Activated CD8-positive, alpha-beta memory T cell treated with anti-CD3 and anti-CD28 coated beads for 48 hours (primary cell): ENCODE results near the gene RNF187.
A peak's percentile ranks its signal among the peaks of the same experiment; 100 is the strongest.

Experiments
- DNase-seq, 3 experiments: peaks; one replicate each; pipeline ENCODE4 v3.0.0-alpha.2; 2020; ENCODE audit warnings: low read depth in 2 of 3, low spot score in 2 of 3

Gene RNF187

DNA sequence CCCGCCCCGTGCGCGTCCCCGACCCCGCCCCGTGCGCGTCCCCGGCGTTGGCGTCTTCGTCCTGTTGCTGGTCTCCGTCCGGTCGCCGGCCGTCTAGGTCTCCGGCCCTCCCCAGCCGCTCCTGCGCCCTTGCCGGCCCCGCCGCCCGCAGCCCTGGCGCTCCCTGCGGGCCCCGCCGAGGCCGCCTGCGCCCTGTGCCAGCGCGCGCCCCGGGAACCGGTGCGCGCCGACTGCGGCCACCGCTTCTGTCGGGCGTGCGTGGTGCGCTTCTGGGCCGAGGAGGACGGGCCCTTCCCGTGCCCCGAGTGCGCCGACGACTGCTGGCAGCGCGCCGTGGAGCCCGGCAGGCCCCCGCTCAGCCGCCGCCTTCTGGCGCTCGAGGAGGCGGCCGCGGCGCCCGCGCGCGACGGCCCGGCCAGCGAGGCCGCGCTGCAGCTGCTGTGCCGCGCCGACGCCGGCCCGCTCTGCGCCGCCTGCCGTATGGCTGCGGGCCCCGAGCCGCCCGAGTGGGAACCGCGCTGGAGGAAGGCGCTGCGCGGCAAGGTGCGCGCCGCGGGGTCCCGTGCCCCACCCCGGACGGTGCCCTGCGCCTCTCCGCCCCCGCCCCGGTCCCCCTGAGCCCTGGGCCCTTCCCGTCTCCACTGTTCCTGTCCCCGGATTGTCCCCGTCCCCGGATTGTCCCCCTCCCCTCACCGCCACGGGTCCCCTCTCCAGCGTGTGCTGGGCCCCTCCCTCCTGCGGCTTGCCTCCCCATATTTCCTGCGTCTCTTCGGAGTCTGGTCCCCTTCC, at the start of gene RNF187:
Gene RNF187, plus strand, starts transcription at position 47 of the 789 bp plus-strand sequence.
- peak in 1 of 3 experiments; percentile 87 for DNase-seq

DNA sequence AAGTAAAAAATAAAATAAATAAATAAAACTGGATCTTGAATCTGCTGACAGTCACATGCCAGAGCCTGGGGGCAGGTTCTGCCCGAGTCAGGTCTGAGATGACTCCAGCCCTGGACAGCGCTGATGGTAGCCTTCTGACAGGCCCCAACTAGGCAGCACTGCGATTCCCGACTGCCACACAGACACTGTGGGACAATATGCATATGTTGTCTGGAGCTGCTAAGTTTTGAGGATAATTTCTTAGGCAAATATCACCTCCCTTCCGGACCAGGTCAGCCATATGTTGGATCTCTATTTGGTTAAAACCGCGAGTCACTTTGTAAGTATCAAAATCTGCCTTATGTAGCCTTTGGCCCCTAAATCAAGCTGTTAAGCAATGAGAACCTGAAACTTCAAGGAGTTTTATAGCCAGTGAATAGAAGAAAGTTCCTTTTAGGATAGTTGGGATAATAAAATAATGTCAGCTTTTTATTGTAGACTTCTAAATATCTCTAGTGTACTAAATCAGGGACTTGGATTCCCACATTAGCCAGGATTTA, 49.7 kb upstream of the RNF187 start:
- no peak for DNase-seq

GRCh38 chr1:228438266-228438665, 48.9 kb upstream of the RNF187 start:
- no peak for DNase-seq

DNA sequence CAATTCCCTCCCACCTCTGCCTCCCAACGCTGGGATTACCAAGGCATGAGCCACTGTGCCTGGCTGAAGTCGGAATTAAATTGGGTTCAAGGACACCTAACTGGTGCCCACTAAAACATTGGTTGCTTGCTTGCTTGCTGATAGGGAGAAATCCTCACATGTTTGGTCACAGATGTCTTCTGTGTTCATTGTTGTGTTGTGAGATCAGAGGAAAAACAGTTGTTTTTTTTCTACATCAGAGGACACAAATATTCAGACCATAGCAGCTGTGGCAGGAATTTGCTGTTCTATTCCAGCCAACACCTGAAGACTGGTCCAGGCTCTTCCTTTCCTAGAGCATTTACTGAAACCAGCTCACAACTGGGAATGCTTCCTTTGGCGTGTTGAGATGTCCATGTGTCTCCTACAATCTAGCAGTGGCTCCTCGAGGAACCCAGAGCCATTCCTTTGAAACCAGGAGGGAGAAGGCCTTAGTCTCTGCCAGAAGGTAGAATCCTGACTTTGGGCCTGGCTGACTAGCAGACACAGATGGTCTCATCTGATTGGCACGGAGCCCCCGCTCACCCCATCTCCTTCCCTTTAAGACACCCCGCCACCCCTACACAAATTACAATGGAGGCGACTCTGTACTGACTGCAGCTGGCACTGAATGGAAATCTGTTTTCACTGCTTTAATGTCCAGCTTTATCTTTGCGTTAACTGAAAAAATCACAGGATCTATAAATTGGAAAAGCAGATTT, 46.3 kb upstream of the RNF187 start:
- DNase-seq = no peak

- DNase-seq = no peak
Observed at GRCh38 chr1:228443395-228443794, 43.8 kb upstream of the RNF187 start.

- DNase-seq = no peak
Observed at GRCh38 chr1:228445490-228445842, 41.7 kb upstream of the RNF187 start.

GRCh38 chr1:228445843-228446650, 41.1 kb upstream of the RNF187 start:
- DNase-seq = peak in 1 of 3 experiments; percentile 11

DNA sequence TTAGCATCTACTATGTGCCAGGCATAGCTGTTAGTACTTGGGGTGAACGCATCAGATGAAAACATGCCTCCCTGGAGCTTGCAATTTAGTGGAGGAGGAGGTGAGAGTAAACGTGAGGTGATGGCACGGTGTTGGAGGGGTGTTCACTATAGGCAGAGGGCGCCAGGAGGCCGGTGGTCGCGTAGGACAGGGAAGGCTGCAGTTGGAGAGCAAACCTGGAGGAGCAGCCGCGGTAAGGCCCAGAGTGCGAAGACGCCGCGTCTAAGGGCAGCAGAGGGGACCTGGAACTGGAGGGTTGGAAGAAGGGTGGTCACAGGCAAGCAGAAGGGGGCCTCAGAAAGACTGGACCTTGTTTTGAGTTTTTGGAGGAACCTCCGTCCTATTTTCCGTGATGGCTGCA, 40.3 kb upstream of the RNF187 start:
- DNase-seq = no peak

DNA sequence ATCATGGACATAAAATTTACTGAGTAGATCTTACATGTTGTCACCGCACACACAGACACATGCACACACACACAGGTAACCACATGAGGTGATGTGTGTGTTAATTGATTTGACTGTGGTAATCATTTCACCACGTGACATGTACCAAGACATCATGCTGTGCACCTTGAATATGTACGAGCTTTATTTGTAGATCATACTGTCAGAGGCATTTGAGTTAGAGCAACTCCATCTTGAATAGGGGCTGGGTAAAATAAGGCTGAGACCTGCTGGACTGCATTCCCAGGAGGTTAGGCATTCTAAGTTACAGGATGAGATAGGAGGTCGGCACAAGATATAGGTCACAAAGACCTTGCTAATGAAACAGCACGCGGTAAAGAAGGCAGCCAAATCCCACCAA, 38.8 kb upstream of the RNF187 start:
- no peak for DNase-seq

- DNase-seq = no peak
Observed at GRCh38 chr1:228450200-228450599, 37.0 kb upstream of the RNF187 start.

DNA sequence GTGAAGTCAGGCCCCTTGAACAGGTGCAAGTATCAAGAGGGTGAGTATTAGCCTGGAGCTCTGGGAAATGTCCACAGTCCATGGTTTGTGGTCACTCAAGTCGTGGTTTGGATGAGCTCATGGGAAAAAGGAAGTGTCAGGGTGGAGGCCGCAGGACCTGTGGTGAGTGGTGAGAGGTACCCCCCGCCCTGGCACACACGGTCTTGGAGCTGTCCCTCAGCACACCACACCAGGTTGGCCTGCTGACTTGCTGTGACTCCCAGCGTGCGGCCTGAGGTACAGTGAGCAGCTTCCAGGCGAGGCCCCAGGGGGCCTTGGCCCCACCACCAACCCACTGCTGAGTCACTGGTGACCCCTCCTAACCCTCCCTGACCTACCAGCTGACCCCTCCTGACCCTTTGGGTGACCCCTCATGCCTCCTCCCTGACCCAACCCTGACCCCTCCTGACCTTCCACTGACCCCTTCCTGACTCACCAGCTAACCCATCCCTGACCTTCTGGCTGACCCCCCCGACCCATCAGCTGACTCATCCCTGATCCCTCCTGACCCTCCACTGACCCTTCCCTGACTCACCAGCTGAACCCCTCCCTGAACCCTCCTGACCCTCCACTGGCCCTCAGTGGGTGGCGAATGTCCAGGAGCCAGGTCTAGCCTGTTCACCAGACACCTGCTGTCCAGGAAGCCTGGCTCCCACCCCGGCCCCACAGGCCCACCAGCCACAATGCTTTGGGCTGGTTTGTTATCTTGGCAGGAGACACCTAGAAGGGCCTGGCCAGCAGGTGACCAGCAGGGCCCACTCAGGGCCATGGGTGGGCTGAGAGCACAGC, 34.8 kb upstream of the RNF187 start:
- DNase-seq = no peak

DNA sequence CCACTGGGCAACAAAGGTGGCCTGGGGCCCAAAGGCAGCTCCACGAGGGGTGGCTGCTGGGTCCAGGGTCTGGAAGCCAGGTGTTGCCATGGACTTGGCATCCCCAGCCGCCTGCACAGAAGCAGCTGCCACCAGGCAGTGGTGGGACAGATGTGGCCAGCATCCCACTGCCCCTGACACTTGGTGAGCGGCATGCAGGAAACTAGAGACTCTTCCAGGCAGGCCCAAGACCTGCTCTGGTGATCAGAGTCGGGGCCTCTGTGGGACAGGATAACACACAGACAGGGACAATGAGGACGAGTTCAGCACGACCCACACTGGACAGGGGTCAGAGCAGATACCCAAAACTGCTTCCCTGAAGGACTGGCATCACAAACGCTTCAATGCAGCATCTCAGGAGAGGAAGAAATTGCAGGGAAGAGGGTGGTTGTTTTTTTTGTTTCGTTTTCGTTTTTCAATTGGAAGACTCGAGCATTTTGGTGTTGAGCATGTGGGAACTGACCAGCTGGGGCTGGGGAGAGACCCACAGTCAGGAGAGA, 34.1 kb upstream of the RNF187 start:
- DNase-seq = no peak

GRCh38 chr1:228453614-228454013, 33.6 kb upstream of the RNF187 start:
- no peak for DNase-seq

GRCh38 chr1:228454238-228454637, 32.9 kb upstream of the RNF187 start:
- DNase-seq = no peak

- no peak for DNase-seq
Observed at GRCh38 chr1:228455715-228456114, 31.5 kb upstream of the RNF187 start.

- DNase-seq = no peak
Observed at GRCh38 chr1:228456252-228457016, 30.7 kb upstream of the RNF187 start.

- DNase-seq = no peak
Observed at GRCh38 chr1:228457017-228457395, 30.2 kb upstream of the RNF187 start.

- DNase-seq = peak; percentile 67 to 83 (median 74)
Observed at GRCh38 chr1:228457396-228458176, 29.6 kb upstream of the RNF187 start.
